Activated CD4-positive, alpha-beta T cell treated with anti-CD3 and anti-CD28 coated beads, Interleukin-2, amount 50 U/mL, for 16 hours (primary cell): ENCODE data around the gene NPDC1.
"Not testable (repeated sequence)": the region's sequence is repeated elsewhere in the genome, so short reads cannot be mapped to it uniquely, and the experiment has no call there.

Experiments
- DNase-seq: peaks from one replicate; pipeline ENCODE4 v3.0.0-alpha.2; 2020

Gene NPDC1

DNA sequence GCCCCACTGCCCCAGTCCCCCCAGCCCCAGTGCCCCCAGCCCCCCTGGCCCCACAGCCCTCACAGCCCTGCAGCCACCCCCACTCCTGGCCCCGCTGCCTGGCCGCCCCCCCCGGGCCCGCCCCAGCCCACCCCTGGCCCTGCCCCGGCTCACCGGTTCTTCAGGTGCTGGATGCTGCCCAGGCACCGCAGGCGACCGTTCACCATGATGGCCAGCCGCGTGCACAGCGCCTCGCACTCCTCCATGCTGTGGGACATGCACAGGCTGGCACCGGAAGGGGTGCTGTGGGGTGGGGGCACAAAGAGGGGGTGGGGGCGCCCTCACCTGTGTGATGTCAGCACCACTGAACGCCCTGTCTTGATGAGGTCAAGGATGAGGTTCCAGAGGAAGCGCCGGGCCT, 36.8 kb downstream of the NPDC1 start:
- no peak for DNase-seq

DNA sequence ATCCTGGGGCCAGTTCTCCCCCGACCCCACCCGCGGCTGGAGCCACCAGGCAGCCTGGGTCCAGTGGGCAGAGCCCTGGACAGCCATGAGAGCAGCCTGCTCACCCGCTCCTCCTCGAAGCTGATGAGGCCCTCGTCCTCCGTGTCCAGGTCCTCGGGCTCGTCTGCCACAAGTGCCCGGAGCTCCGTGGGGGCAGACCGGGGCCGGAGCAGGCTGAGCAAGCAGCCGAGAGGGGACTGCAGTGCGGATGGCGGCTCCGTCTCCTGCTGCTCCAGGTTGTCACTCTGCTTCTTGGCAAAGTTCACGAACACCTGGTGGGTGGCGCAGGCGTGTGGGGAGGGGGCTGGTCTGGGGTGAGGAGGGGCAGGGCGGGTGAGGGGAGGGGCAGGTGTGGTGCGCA, 37.7 kb downstream of the NPDC1 start:
- no peak for DNase-seq

DNA sequence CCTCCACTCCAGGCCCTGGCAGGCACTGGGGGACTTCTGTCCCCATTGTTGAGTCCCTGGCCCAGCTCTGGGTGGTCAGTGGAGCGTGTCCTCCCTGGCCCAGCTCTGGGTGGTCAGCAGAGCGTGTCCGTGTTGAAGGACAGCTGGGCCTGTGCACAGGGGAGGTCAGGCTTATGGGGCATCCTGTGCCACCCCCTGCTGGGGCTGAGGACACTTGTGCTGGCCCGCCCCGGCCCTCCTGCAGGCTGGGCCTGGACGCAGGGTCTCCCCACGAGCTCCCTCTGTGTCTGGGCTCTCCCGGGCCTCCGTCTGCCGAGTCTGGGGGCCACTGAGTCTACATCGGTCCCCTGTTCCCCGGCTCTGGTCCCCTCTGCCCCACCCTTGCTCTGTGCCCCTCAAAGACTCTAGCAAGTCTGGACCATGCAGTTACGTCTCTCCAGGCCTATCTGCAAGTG, 38.1 kb downstream of the NPDC1 start:
- DNase-seq, result no peak

DNA sequence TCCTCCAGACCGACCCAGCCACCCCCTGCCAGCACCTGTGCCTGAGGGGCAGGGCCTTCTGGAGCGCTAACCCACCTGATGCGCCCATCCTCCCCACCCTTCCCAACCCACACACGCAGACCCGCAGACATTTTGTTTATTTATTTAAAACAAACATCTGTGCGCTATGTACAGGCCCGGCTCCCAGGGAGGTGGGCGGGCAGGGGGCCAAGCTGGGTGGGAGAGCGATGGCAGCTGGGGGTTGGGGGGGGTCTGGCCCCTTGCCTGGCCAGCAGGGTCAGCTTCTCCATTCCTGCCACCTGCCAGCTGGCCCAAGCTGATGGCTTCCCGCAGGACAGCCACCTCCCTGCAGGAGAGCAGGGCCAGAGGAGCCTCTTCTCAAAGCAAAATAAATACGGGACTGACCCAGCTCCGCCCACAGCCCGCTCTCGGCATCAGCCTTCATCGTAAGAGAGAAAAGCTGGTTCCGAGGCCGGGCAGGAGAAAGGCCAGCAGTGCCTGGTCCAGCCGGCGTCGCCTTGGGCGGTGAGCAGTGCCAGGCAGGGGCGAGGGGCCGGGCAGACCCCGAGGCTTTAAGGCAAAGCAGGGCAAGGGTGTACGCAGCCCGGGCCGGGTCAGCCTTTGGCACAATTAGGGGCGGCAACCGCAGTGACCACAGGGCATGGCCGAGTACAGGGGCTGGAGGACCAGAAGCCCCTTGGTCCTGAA, 38.7 kb downstream of the NPDC1 start:
- DNase-seq, result no peak

DNA sequence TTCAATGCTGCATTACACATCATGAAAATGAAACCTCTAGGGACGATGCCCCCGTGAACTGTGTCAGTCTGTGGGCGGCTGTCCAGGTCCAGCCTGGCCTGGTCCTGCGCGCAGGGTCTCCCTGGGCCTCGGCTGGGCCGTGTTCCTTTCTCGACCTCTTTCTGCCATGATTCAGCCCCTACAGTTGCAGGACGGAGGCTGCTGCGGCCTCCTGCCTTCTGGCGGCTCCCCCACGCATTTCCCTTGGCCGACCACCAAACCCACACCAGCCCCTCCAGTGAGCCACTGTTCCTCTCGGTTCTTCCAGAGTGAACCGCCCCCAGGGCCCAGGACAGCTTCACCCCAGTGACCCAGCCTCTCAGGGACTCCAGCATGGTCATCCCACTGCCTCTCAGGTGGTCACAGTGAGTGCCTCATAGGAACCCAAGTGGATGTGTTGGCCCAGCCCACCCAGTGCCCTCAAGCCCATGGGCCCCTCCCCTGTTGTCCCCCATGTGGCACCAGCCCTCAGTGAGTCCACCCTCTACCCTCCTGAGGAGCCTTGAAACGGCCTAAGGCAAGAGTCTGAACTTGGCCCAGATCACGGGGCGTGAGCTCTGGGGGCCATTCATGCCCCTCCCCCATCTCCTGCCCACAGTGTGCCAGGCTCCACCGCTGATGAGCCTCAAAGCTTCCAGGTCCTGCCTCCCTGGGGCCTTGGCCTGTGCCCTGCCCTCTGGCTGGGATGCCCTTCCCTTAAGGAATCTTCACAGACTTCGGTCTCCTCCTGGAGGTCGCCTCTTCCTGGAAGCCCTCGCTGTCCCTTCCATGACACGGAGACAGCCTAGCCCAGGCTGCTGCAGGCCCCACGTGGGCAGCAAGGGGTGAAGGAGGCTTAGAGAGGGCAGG, 39.6 kb downstream of the NPDC1 start:
- DNase-seq, result no peak

DNA sequence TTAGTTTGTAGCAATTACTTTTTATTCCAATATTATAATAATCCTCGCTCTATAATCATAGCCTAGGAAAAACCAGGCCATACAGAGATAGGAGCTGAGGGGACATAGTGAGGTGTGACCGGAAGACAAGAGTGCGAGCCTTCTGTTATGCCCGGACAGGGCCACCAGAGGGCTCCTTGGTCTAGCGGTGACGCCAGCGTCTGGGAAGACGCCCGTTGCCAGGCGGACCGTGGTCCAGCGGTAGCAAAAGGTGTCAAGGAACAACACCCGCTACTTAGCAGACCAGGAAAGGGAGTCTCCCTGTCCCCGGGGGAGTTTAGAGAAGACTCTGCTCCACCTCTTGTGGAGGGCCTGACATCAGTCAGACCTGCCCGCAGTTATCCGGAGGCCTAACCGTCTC, 41.7 kb downstream of the NPDC1 start:
- not testable (repeated sequence) for DNase-seq

DNA sequence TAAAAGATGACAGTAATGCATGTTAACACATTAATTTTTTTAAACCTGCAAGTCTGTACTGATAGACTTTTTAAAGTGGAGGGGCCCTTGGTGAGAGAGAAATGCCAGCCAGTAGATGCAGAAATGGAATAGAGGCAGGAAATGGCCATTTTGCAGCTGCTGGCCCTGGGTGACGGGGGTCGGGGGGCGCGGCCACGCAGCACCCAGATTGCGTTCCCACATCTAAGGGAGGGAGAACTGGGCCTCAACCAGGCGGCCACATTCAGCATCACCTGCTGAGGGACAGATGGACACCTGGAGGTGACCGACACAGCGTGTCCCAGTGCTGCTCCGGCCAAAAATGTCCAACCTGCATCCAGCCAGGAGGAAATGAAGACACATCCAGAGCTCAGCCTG, 43.3 kb downstream of the NPDC1 start:
- no peak for DNase-seq

DNA sequence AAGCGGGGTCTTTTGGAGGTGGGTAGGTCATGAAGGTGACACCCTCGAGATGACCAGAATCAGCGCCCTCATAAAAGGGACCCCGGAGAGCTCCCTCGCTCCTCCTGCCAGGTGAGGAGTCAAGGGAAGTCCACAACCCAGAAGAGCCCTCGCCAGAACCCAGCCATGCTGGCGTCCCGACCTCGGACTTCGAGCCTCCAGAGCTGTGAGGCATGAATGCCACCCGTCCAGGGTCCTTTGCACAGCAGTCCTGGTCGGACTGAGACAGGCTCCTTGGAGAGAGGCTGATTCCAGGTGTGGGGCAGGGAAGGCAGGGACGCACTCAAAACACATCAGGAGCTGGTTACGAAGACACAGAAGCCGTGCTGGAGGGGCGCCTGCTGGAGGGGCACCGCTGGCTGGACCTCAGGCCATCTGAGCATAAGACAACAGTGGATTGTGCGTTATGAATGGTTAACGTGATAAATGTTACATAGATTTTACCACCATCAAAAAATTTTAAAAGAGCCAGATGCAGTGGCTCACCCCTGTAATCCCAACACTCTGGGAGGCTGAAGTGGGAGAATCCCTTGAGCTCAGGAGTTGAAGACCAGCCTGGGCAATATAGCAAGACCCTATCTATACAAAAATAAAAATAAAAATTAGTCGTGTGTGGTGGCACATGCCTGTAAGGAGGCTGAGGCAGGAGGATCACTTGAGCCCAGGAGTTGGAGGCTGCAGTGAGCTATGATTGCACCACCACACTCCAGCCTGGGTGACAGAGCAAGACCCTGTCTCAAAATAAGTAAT, 43.9 kb downstream of the NPDC1 start:
- DNase-seq, result no peak

DNA sequence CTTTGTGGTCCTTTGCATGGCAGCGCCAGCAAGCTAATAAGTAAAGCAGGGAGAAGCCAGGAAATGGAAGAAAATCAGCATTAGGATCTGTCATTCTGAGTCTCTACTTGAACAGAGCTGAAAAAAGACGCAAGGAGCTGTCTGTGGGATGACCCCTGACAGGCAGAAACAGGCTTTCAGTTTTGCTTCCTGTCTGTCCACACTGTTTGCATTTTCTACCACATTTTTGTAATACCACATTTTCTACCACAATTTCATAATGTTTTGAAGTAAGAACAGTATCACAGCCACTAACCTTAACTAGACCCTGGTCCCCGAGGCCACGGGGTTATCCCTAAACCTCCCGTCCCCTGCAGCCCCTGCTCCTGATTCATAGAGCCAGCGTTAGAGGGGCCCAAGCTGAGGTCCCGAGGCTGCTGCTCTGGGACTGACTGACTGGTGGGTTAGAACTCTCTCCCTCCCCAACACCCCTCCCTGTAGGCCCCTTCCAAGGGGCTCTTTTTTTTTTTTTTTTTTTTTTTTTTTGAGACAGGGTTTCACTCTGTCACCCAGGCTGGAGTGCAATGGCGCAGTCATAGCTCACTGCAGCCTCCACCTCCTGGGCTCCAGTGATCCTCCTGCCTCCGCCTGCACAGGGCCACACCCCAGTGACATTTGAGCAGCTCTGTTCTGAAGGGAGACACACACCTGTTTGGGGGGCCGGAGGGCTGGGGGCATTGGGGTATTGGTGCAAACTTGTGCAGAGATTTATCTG, 45.6 kb downstream of the NPDC1 start:
- DNase-seq, result peak; percentile 70

DNA sequence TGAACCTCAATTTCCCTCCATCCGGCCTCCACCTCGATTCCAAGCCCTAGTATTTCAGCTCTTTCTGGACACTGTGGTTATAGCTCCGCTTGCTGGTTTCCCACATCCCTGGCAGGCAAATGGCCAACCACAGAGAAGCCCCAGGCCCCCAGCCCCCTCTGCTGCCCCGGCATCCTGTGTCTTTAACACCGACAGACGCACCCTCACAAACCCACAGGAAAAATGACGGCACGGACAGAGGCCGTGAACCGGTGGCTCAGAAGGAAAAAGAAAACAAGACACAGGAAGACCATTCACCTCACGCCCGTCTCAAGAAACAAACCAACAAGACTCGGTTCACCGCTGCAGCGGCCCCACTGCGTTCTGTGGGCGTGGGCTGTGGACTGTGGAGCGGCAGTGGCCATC, 48.1 kb downstream of the NPDC1 start:
- DNase-seq, result peak; percentile 27

DNA sequence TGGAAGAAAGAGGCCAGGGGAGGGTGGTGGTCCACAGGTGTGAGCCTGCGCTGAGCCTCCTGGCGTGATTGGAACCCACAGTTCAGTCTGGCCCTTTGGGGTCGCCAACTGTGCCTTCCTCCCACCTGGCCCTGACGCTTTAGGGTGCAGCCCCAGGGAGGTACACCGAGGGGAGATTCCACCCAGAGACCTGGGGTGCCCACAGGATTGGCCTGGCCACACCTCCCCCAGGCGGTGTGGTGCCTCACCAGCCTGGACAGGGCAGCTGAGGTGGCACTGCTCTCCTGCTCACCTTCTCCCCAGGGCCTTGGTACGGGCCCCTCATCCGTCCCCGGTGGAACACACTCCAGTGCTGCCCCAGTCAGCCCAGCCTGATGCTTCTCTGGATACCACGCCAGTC, 48.6 kb downstream of the NPDC1 start:
- no peak for DNase-seq

DNA sequence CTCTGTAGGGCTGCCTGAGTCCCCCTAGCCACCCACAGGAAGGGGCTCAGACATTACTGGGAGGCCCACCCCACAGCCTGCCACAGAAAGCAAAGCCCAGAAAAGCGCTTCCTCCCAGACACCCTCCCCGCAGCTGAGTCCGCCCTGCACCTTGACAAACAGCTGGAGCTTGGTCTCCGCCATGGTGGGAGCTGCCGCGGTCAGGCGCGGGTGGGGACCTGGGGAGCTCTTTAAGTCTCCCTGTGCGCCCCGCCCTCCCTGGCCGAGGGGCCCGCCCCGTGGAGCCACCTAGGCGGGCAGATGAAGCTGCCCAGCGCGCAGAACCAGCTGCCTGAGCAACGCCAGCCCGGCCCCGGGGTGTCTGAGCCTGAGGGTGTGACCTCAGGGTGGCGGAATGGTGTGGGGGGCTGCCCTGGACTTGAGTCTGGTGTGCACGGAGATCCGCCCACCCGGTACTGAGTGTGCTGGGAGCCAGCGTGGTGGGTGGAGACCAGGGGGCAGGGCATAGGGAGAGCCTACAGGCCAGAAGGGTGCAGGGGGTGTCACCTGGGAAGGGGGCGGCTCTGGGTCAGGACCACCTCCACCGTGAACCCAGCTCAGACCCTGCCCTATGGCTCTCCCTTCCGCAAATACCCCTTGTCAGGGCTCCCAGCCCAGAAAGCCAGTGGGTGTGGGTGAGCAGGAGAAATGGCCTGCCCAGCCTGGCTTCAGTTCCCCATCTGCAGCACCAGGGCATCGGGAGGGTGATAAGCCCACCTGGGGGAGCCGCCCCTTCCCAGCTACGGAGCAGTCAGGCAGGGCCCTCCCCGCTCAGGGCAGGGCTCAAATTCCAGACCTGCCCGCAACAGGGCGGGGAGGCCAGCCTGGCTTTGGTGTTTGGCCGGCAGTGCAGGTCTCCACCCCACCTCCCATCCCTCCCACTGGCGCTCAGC, 49.4 kb downstream of the NPDC1 start, which contains the start of gene CLIC3:
Gene CLIC3, minus strand, starts transcription at position 208 of the 932 bp plus-strand sequence. Its CDS starts 25 bp downstream, at position 183.
- peak; percentile 20 for DNase-seq

DNA sequence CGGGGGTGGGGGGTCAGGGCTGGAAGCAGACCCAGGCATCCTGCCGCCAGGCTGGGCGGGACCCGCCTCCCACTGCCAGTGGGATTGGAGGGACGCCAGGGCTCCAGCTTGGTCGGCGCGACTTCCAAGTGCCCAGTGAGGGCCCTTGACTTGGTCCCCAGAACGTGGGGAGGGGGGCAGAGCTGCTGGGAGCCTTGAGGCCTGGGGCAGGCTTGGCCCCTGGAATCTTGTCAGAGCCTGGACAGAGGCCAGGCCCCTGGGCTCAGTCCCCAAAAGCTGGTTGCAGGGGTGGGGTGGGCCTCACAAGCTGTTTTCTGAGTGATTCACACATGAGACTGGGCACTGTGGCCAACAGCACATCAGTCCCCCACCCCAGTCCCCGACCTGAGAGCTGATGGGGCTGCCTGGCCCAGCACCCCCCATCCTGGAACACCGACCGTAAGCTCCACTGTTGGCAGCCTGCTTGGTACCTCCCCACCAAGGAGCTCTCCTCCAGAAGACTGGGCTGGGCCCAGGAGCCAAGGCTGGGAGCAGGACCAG, 50.1 kb downstream of the NPDC1 start:
- DNase-seq, result no peak

DNA sequence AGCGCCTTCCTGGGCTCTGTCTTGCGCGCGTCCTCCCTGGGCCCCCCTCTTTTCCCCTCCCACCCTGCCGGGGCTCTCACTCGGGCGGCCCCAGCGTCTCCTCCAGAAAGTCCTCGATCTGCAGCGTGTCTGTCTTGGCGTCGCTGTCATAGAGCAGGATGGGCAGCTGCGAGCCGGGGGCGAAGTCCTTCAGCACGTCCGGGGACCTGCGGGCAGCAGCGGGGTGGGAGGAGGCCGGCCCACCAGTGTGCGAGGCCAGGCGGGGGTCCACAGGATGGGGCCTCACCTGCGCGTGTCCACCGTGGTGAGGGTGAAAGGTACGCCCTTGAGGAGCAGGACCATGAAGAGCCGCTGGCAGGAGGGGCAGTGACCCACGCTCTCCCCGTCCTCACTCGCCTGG, 50.6 kb downstream of the NPDC1 start:
- DNase-seq, result no peak

DNA sequence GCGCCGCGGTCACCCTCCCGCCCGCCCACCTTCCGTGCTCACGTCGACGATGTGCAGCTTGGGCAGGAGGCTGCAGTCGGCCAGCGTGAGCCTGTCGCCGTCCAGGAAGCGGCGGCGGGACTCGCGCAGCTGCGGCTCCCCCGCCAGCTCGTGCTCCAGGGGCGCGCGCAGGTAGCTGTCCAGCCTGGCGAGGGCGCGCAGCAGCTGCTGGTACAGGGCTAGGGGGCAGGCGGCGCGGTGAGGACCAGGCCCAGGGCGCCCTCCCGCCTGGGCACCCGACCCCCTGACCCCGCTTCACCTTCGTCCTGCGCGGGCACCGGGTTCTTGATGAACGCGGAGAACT, 51.1 kb downstream of the NPDC1 start:
- DNase-seq, result no peak

DNA sequence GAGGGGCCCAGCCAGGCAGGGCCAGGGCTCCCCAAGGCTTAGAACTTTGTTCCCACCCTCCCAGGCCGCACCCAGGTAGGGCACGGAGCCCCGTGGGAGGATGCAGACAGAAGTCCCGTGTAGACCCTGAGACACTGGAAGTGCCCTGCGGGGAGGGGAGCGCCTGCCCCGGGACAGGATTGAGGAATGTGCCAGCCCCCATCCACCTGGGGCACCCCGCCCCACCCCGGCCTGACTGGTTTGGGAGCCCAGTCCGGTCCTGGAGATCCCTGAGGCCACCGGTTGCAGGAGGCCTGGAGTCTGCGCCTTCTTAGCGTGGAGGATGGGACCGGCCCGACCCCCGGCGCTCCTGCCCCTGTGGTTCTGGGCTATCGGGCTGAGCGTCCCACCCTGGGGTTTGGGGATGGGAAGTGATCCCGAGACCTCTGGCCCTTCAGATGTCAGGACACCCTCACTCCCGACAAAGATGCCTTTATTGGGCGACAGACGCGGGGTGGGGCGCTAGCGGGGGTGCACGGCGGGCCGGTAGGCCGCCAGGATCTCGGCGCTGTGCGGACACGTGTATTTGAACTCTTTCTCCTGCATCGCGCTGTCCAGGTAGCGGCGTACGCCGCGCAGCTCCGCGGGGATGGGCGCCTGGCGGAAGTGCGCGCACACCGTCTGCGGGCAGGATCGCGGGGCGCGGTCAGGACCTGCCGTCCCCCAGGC, 51.6 kb downstream of the NPDC1 start:
- no peak for DNase-seq

DNA sequence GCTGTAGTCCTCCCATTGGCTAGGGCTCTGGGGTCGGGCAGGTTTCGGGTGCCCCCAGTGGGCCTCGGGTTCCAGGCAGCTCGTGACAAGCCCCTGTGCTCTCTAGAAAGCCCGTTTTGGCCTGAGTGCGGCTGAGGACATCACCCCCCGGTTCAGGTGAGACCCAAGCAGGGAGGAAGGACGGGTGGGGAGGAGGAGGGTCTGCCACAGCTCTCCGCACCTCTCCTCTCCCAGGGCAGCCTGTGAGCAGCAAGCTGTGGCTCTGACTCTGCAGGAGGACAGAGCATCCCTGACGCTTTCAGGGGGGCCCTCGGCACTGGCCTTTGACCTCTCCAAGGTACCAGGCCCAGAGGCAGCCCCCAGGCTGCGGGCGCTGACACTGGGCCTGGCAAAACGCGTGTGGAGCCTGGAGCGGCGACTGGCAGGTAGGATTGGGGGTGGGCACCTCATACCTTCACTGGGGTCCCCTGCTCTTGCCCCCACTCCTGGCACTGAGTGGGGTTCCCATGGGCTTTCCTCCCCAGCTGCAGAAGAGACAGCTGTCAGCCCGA, 53.1 kb downstream of the NPDC1 start:
- DNase-seq, result no peak

DNA sequence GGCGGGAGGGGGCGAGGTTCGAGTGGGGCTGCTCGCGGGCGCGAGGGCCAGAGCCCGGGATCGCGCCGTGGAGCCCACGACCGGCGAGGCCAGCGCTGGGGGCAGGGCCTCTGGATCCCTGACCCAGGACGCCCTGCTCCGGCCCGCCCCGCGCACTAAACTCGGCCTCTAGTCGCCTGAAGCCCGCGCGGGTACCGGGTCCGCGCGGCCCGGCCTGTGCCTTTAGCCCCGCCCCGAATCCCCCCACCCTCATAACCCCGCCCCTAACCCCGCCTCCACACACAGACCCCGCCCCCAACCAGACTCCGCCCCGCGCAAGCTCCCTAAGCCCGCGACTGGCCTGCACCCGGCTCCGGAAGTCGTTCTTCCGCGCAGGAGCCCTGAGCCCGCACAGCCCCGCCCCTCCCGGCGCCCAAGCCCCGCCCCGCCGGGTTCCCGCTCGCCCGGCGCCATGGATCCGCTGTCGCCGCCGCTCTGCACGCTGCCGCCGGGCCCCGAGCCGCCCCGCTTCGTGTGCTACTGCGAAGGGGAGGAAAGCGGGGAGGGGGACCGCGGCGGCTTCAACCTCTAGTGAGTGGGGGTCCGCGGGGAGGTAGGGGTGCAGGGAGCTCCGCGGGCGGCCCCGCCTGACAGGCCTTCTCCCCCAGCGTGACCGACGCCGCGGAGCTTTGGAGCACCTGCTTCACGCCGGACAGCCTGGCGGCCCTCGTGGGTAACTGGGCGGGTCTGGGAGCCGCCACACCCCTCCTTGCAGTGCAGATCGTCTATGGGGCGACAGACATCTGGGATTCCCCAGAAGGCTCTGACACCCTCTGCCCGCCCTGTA, 53.8 kb downstream of the NPDC1 start, which contains the start of gene PAXX:
Gene PAXX, plus strand, starts transcription at position 430 of the 826 bp plus-strand sequence. Its CDS starts 22 bp downstream, at position 452.
- DNase-seq, result peak; percentile 96
